ENCODE measurements around the gene TBX21. TPM values are rescaled to one million over a fixed set of nuclear protein-coding genes. Genes with fewer than 3 reads are reported as not detected.

TBX21 gene
- polyA plus RNA-seq, 3 donors: 0.05 to 0.16 (median 0.13) TPM

GRCh38 chr17:47757386-47757785, 24.4 kb downstream of the TBX21 start:
- peaks cover 2 to 3% of the 10 kb centered on the region in 2 donors for H3K27me3 ChIP-seq (ENCODE audit: control insufficient read depth in 2 of 2, insufficient read depth in 2 of 2, low read length in 2 of 2)
- Mint-ChIP-seq H3K9me3 (peaks cover 0 to 36% (median 32%) of the 10 kb centered on the region in 7 donors), H3K27ac (no peak overlapping the region), H3K36me3 (no peaks in the 10 kb centered on the region), H3K27me3 (ENCODE audit: low read depth in 3 of 3) (peaks cover 14 to 28% (median 14%) of the 10 kb centered on the region in 3 donors), H3K4me3 (no peak overlapping the region), H3K4me1 (peaks cover 5% of the 10 kb centered on the region)
- H3K9ac ChIP-seq (ENCODE audit: insufficient read depth, low read length, poor library complexity, severe bottlenecking): no peak overlapping the region
- H3K36me3 ChIP-seq (replicated peaks in 1 of 2; ENCODE audit: control insufficient read depth in 1 of 2, insufficient read depth in 2 of 2, low read length in 2 of 2): no peaks in the 10 kb centered on the region
- no CpG with 5 or more reads among the region's 1 CpG for WGBS (ENCODE audit: insufficient coverage)
- H3K27ac ChIP-seq (ENCODE audit: low read depth in 1 of 2, low read length in 2 of 2): no peak overlapping the region
- no peak for DNase-seq
- no peak overlapping the region for H3K4me3 ChIP-seq (replicated peaks in 1 of 3; ENCODE audit: low read depth in 2 of 3, low read length in 3 of 3)
- H3K79me2 ChIP-seq (ENCODE audit: insufficient read depth, low read length): no peaks in the 10 kb centered on the region
- H2AFZ ChIP-seq (ENCODE audit: insufficient read depth, low read depth, low read length, poor library complexity, severe bottlenecking): no peak overlapping the region
- intact Hi-C loops (cut with micrococcal nuclease): no loop called here
- H3K4me1 ChIP-seq (ENCODE audit: control insufficient read depth in 1 of 2, insufficient read depth in 2 of 2, low read length in 2 of 2): no peaks in the 10 kb centered on the region
- no peak overlapping the region for H3K4me2 ChIP-seq (replicated peaks; ENCODE audit: extremely low read depth, low read length, poor library complexity, severe bottlenecking)
- H4K20me1 ChIP-seq (ENCODE audit: insufficient read depth, low read length): no peaks in the 10 kb centered on the region
- TF ChIP-seq CTCF (IDR thresholded peaks at IDR 0.05): no peak
- peaks cover 14 to 23% of the 10 kb centered on the region in 2 donors for H3K9me3 ChIP-seq (replicated peaks in 1 of 2; ENCODE audit: control insufficient read depth in 1 of 2, insufficient read depth in 1 of 2, low read length in 2 of 2)

GRCh38 chr17:47760409-47761140, 27.5 kb downstream of the TBX21 start:
- Mint-ChIP-seq H3K27ac (no peak overlapping the region), H3K36me3 (no peaks in the 10 kb centered on the region), H3K9me3 (peaks cover 0 to 47% (median 40%) of the 10 kb centered on the region in 7 donors), H3K27me3 (ENCODE audit: low read depth in 3 of 3) (peaks cover 8 to 24% (median 16%) of the 10 kb centered on the region in 3 donors), H3K4me3 (no peak overlapping the region), H3K4me1 (peaks cover 5% of the 10 kb centered on the region)
- Histone ChIP-seq H2AFZ (ENCODE audit: insufficient read depth, low read depth, low read length, poor library complexity, severe bottlenecking) (no peak overlapping the region), H3K9ac (ENCODE audit: insufficient read depth, low read length, poor library complexity, severe bottlenecking) (no peak overlapping the region), H3K4me2 (replicated peaks; ENCODE audit: extremely low read depth, low read length, poor library complexity, severe bottlenecking) (no peak overlapping the region), H3K4me3 (replicated peaks in 1 of 3; ENCODE audit: low read depth in 2 of 3, low read length in 3 of 3) (no peak overlapping the region), H3K9me3 (replicated peaks in 1 of 2; ENCODE audit: control insufficient read depth in 1 of 2, insufficient read depth in 1 of 2, low read length in 2 of 2) (peaks cover 19 to 25% of the 10 kb centered on the region in 2 donors), H3K36me3 (replicated peaks in 1 of 2; ENCODE audit: control insufficient read depth in 1 of 2, insufficient read depth in 2 of 2, low read length in 2 of 2) (no peaks in the 10 kb centered on the region), H3K27ac (ENCODE audit: low read depth in 1 of 2, low read length in 2 of 2) (no peak overlapping the region), H3K4me1 (ENCODE audit: control insufficient read depth in 1 of 2, insufficient read depth in 2 of 2, low read length in 2 of 2) (no peaks in the 10 kb centered on the region), H4K20me1 (ENCODE audit: insufficient read depth, low read length) (no peaks in the 10 kb centered on the region), H3K27me3 (ENCODE audit: control insufficient read depth in 2 of 2, insufficient read depth in 2 of 2, low read length in 2 of 2) (peaks cover 2 to 3% of the 10 kb centered on the region in 2 donors), H3K79me2 (ENCODE audit: insufficient read depth, low read length) (no peaks in the 10 kb centered on the region)
- WGBS (ENCODE audit: insufficient coverage): no CpG with 5 or more reads among the region's 5 CpGs
- intact Hi-C loops (cut with micrococcal nuclease): no loop called here
- DNase-seq: no peak
- TF ChIP-seq CTCF (IDR thresholded peaks at IDR 0.05): no peak

Measured in CD14-positive monocyte (primary cell).